Neural crest cell (in vitro differentiated cells): ENCODE results near the gene FGA. TPM values are rescaled to one million over a fixed set of nuclear protein-coding genes. Genes with fewer than 3 reads are reported as not detected.
A peak's percentile ranks its signal among the peaks of the same experiment; 100 is the strongest.

Experiments
- DNase-seq: peaks from one replicate; pipeline ENCODE4 v3.0.0; 2021; ENCODE audit warnings: low read depth, mixed read lengths, low spot score
- H3K27ac Mint-ChIP-seq: one replicate; pipeline ENCODE4 v1.8.0; 2021; ENCODE audit warnings: mild to moderate bottlenecking, mixed read lengths; ENCODE audit not compliant: unreplicated experiment
- H3K27me3 Mint-ChIP-seq: 2 replicates; pipeline ENCODE4 v1.8.0; 2021; ENCODE audit warnings: low read depth, mild to moderate bottlenecking, mixed read lengths
- H3K36me3 Mint-ChIP-seq: 2 replicates; pipeline ENCODE4 v1.8.0; 2021; ENCODE audit warnings: low read depth, mild to moderate bottlenecking, mixed read lengths
- H3K4me1 Mint-ChIP-seq: 2 replicates; pipeline ENCODE4 v1.8.0; 2021; ENCODE audit warnings: mixed read lengths
- H3K4me3 Mint-ChIP-seq: one replicate; pipeline ENCODE4 v1.8.0; 2021; ENCODE audit warnings: mild to moderate bottlenecking, mixed read lengths
- H3K9me3 Mint-ChIP-seq: 2 replicates; pipeline ENCODE4 v1.8.0; 2021; ENCODE audit warnings: mixed read lengths
- CTCF ChIP-seq: fragments of 200-600 bp; sonication (generic); conservative IDR thresholded peaks from 2 replicates; pipeline ENCODE4 v1.5.0; 2021; ENCODE audit warnings: antibody characterized with exemption, mild to moderate bottlenecking
- total RNA-seq: library from RNA; stranded (reverse); gene quantifications from 2 replicates; pipeline ENCODE4 v1.2.1, GENCODE V29; 2021

The FGA gene
- total RNA-seq, 1 donor from 2014 or later, result not detected

- Mint-ChIP-seq H3K4me3 (no peak overlapping the region), H3K36me3 (no peaks in the 10 kb centered on the region), H3K27ac (no peak overlapping the region), H3K4me1 (no peaks in the 10 kb centered on the region), H3K9me3 (no peaks in the 10 kb centered on the region), H3K27me3 (peaks cover 22% of the 10 kb centered on the region)
- TF ChIP-seq CTCF, result peak; percentile 83
- DNase-seq, result peak; percentile 48
These were observed 28.3 kb upstream of the FGA start for GRCh38 chr4:154618708-154619315.

DNA sequence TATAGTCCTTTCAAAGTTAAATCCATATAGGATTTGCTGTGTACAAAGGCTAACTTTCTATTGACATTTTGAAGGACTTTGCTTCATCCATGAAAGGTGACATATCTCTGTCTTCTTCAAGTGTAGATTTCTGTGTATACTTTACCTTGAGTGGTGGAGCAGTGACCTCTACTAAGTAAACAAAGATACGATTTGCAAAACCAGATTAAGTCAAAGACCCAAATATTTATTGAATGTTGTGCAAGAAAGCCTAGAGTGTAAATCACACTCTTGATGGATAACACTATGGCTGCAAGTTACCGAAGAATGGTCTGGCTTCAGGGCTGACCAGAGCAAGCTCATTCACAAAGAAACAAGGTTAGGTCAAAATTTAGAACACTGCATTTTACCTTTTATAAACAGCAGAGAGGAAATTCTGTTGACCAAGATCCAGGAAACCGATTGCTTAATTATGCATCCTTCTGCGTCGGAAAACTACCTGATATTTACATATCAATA, 27.3 kb upstream of the FGA start:
- Mint-ChIP-seq H3K27me3 (peaks cover 22% of the 10 kb centered on the region), H3K4me3 (no peak overlapping the region), H3K36me3 (no peaks in the 10 kb centered on the region), H3K27ac (no peak overlapping the region), H3K9me3 (no peaks in the 10 kb centered on the region), H3K4me1 (no peaks in the 10 kb centered on the region)
- TF ChIP-seq CTCF, result no peak
- DNase-seq, result no peak

GRCh38 chr4:154616731-154617130, 26.2 kb upstream of the FGA start:
- no peaks in the 10 kb centered on the region for H3K9me3 Mint-ChIP-seq
- TF ChIP-seq CTCF, result no peak
- peaks cover 18% of the 10 kb centered on the region for H3K27me3 Mint-ChIP-seq

DNA sequence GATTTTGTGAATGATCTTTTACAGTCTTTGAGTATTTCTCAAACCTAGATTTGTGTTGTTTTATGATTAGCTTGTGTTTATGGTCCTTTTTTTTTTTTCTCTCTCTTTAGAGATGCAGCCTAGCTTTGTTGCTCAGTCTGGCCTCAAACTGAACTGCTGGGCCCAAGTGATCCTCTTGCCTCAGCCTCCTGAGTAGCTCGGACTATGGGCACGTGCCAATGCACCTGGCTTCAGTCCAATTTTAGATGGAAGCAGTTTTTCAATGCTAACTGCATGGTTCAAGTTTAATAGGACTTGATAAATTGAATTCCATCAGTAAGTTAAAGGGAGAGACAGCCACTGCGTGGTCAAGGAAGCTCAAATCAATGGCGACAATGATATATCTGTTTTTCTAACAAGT, 25.7 kb upstream of the FGA start:
- H3K4me1 Mint-ChIP-seq, result no peaks in the 10 kb centered on the region
- no peaks in the 10 kb centered on the region for H3K9me3 Mint-ChIP-seq
- no peak for DNase-seq
- H3K36me3 Mint-ChIP-seq, result no peaks in the 10 kb centered on the region
- peaks cover 14% of the 10 kb centered on the region for H3K27me3 Mint-ChIP-seq
- H3K4me3 Mint-ChIP-seq, result no peak overlapping the region
- no peak for TF ChIP-seq CTCF
- no peak overlapping the region for H3K27ac Mint-ChIP-seq

More at GRCh38 chr4:154616731-154617130, 26.2 kb upstream of the FGA start:
- H3K4me1 Mint-ChIP-seq, result no peaks in the 10 kb centered on the region
- no peak overlapping the region for H3K27ac Mint-ChIP-seq
- H3K4me3 Mint-ChIP-seq, result no peak overlapping the region
- no peaks in the 10 kb centered on the region for H3K36me3 Mint-ChIP-seq
- DNase-seq, result no peak

DNA sequence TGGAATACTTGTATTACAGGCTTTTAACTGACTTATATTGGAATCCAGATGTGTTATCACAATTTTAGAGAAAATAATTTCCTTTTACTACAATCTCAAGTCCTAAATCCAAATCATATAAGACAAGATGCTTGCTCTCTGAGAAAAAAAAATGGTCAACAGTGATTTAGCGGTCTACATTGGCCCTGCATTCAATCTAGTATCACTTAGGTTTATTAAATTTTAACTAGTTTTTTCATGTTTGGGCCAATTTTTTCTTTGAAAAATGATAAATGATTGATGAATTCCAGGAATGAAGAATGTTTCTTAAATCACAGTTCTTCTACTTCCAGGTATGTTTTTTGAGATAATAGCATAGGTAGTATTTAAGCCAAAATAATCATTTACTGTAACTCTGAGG, 24.7 kb upstream of the FGA start:
- Mint-ChIP-seq H3K36me3 (no peaks in the 10 kb centered on the region), H3K9me3 (no peaks in the 10 kb centered on the region), H3K27ac (no peak overlapping the region), H3K27me3 (peaks cover 12% of the 10 kb centered on the region), H3K4me1 (no peaks in the 10 kb centered on the region), H3K4me3 (no peak overlapping the region)
- no peak for DNase-seq
- no peak for TF ChIP-seq CTCF
